GM23248 (cell line): ENCODE data around the gene PROK1.

Experiments used
- EZH2 ChIP-seq: fragments of 200-600 bp; sonication (generic); IDR thresholded peaks from 2 replicates; pipeline ENCODE4 v1.6.1; 2018; ENCODE audit warnings: antibody characterized with exemption, mild to moderate bottlenecking; ENCODE audit not compliant: insufficient read depth, poor library complexity, severe bottlenecking
- EZH2phosphoT487 ChIP-seq: fragments of 200-600 bp; sonication (generic); IDR thresholded peaks from 2 replicates; pipeline ENCODE4 v1.6.1; 2018; ENCODE audit warnings: antibody characterized with exemption, moderate library complexity, mild to moderate bottlenecking, low read depth; ENCODE audit not compliant: insufficient read depth

DNA sequence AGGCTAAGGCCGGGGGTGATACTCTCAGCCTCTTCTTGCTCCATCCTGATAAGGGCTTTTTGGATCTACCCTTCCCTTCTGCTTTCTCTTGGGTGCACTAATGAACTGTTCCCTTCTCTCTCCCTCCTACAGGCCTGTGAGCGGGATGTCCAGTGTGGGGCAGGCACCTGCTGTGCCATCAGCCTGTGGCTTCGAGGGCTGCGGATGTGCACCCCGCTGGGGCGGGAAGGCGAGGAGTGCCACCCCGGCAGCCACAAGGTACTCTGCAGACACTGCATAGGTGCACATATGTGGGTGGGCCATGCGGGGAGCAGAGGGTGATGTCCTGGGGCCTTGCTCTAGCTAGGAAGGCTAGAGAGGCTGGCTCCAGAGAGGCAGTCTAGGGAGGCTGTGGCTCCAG is 2.9 kb downstream of the PROK1 start:
- TF ChIP-seq EZH2 (no peak), EZH2phosphoT487 (no peak)
